H9 (cell line): Measurements from ENCODE around the gene SH3PXD2B. TPM values are rescaled to one million over a fixed set of nuclear protein-coding genes. Genes with fewer than 3 reads are reported as not detected.

Source experiments
- DNase-seq: peaks from one replicate; pipeline ENCODE4 v3.0.0-alpha.2; 2017
- H2AFZ ChIP-seq: one replicate; pipeline ENCODE4 v1.6.1; 2013; ENCODE audit warnings: mild to moderate bottlenecking, low read length, control low read depth, moderate library complexity
- H2AK5ac ChIP-seq: 2 replicates; pipeline ENCODE4 v1.6.1; 2013; ENCODE audit warnings: low read length, control low read depth, mixed read lengths; ENCODE audit not compliant: insufficient read length
- H2BK120ac ChIP-seq: one replicate; pipeline ENCODE4 v1.6.1; 2013; ENCODE audit warnings: low read depth, mild to moderate bottlenecking, low read length, control low read depth, inconsistent platforms; ENCODE audit not compliant: poor library complexity, severe bottlenecking
- H2BK12ac ChIP-seq: 2 replicates; pipeline ENCODE4 v1.6.1; 2013; ENCODE audit warnings: low read length, control low read depth, mixed read lengths, low read depth; ENCODE audit not compliant: insufficient read length
- H2BK15ac ChIP-seq: 2 replicates; pipeline ENCODE4 v1.6.1; 2013; ENCODE audit warnings: low read depth, low read length, control low read depth
- H2BK20ac ChIP-seq: one replicate; pipeline ENCODE4 v1.6.1; 2013; ENCODE audit warnings: low read depth, mild to moderate bottlenecking, low read length, control low read depth, inconsistent platforms; ENCODE audit not compliant: poor library complexity, severe bottlenecking
- H2BK5ac ChIP-seq: 2 replicates; pipeline ENCODE4 v1.6.1; 2013; ENCODE audit warnings: low read length, control low read depth, mixed read lengths; ENCODE audit not compliant: insufficient read length
- H3K14ac ChIP-seq: 2 replicates; pipeline ENCODE4 v1.6.1; 2013; ENCODE audit warnings: low read length, control low read depth; ENCODE audit not compliant: insufficient read depth
- H3K18ac ChIP-seq: 2 replicates; pipeline ENCODE4 v1.6.1; 2013; ENCODE audit warnings: low read depth, mild to moderate bottlenecking, mixed read lengths, low read length, control low read depth; ENCODE audit not compliant: insufficient read length
- H3K23ac ChIP-seq: 2 replicates; pipeline ENCODE4 v1.6.1; 2013; ENCODE audit warnings: low read length, control low read depth, mixed read lengths, low read depth; ENCODE audit not compliant: insufficient read length
- H3K23me2 ChIP-seq: 2 replicates; pipeline ENCODE4 v1.6.1; 2013; ENCODE audit warnings: low read depth, mild to moderate bottlenecking, mixed read lengths, low read length, control low read depth; ENCODE audit not compliant: insufficient read length, poor library complexity, severe bottlenecking
- H3K27ac ChIP-seq: 2 replicates; pipeline ENCODE4 v1.5.1; 2013; ENCODE audit warnings: low read length, control low read depth, mixed read lengths, low read depth; ENCODE audit not compliant: insufficient read length
- H3K27me3 ChIP-seq: 2 replicates; pipeline ENCODE4 v1.6.1; 2013; ENCODE audit warnings: low read length, control low read depth, inconsistent platforms; ENCODE audit not compliant: insufficient read depth
- H3K4ac ChIP-seq: 2 replicates; pipeline ENCODE4 v1.6.1; 2013; ENCODE audit warnings: low read depth, mild to moderate bottlenecking, control low read depth, inconsistent platforms, low read length, moderate library complexity
- H3K4me1 ChIP-seq: 2 replicates; pipeline ENCODE4 v1.6.1; 2013; ENCODE audit warnings: low read length, control low read depth, inconsistent platforms; ENCODE audit not compliant: insufficient read depth
- H3K4me2 ChIP-seq: 2 replicates; pipeline ENCODE4 v1.6.1; 2013; ENCODE audit warnings: low read length, control low read depth, mixed read lengths; ENCODE audit not compliant: insufficient read length, insufficient read depth
- H3K56ac ChIP-seq: 2 replicates; pipeline ENCODE4 v1.6.1; 2013; ENCODE audit warnings: low read depth, mild to moderate bottlenecking, mixed read lengths, low read length, control low read depth; ENCODE audit not compliant: insufficient read length
- H3K79me1 ChIP-seq: 2 replicates; pipeline ENCODE4 v1.6.1; 2013; ENCODE audit warnings: low read depth, mild to moderate bottlenecking, moderate library complexity, low read length, control low read depth, inconsistent platforms; ENCODE audit not compliant: insufficient read depth, poor library complexity, severe bottlenecking
- H3K79me2 ChIP-seq: 2 replicates; pipeline ENCODE4 v1.6.1; 2013; ENCODE audit warnings: low read length, control low read depth, inconsistent platforms; ENCODE audit not compliant: insufficient read depth
- H3K9ac ChIP-seq: 2 replicates; pipeline ENCODE4 v1.6.1; 2013; ENCODE audit warnings: low read length, control low read depth, mixed read lengths; ENCODE audit not compliant: insufficient read length; ENCODE audit errors: extremely low read depth
- H3K9me3 ChIP-seq: one replicate; pipeline ENCODE4 v1.6.1; 2013; ENCODE audit warnings: low read depth, low read length, inconsistent platforms; ENCODE audit not compliant: control insufficient read depth
- H3T11ph ChIP-seq: one replicate; pipeline ENCODE4 v1.6.1; 2013; ENCODE audit warnings: mild to moderate bottlenecking, low read length, control low read depth, inconsistent platforms
- H4K20me1 ChIP-seq: one replicate; pipeline ENCODE4 v1.6.1; 2013; ENCODE audit not compliant: control insufficient read depth, insufficient read length, insufficient read depth
- H4K5ac ChIP-seq: 2 replicates; pipeline ENCODE4 v1.6.1; 2013; ENCODE audit warnings: low read depth, mild to moderate bottlenecking, mixed read lengths, low read length, control low read depth; ENCODE audit not compliant: insufficient read length
- H4K8ac ChIP-seq: replicated peaks from 2 replicates; pipeline ENCODE4 v1.6.1; 2013; ENCODE audit warnings: low read length, control low read depth, mixed read lengths, low read depth; ENCODE audit not compliant: insufficient read length
- H4K91ac ChIP-seq: 2 replicates; pipeline ENCODE4 v1.6.1; 2013; ENCODE audit warnings: low read depth, mild to moderate bottlenecking, moderate library complexity, mixed read lengths, low read length, control low read depth; ENCODE audit not compliant: insufficient read length
- H3K27ac Mint-ChIP-seq, 3 experiments: 2 replicates in 2 of 3; 3 replicates in 1 of 3; pipeline ENCODE4 v1.8.0; 2020 to 2021; ENCODE audit warnings: mixed read lengths in 3 of 3, mild to moderate bottlenecking in 1 of 3, moderate library complexity in 1 of 3
- H3K27me3 Mint-ChIP-seq: 2 replicates; pipeline ENCODE4 v1.8.0; 2021; ENCODE audit warnings: low read depth, mild to moderate bottlenecking, moderate library complexity, mixed read lengths
- H3K36me3 Mint-ChIP-seq, 3 experiments: 2 replicates in 2 of 3; 3 replicates in 1 of 3; pipeline ENCODE4 v1.8.0; 2020 to 2021; ENCODE audit warnings: low read depth in 3 of 3, mixed read lengths in 3 of 3; ENCODE audit not compliant: insufficient read depth in 1 of 3
- H3K4me1 Mint-ChIP-seq, 2 experiments: 2 replicates each; pipeline ENCODE4 v1.8.0; 2020; ENCODE audit warnings: mixed read lengths in 2 of 2
- H3K4me3 Mint-ChIP-seq, 2 experiments: 2 replicates in 1 of 2; 3 replicates in 1 of 2; pipeline ENCODE4 v1.8.0; 2020 to 2021; ENCODE audit warnings: mild to moderate bottlenecking in 2 of 2, mixed read lengths in 2 of 2, moderate library complexity in 1 of 2
- H3K9me3 Mint-ChIP-seq, 2 experiments: 2 replicates in 1 of 2; 3 replicates in 1 of 2; pipeline ENCODE4 v1.8.0; 2020; ENCODE audit warnings: mild to moderate bottlenecking in 2 of 2, mixed read lengths in 2 of 2, moderate library complexity in 1 of 2
- WGBS: extraction: QIAGEN DNeasy Blood & Tissue Kit; methylation state at CpG from one replicate; pipeline ENCODE4 v1.1.7; 2013; ENCODE audit warnings: missing lambda C conversion rate, low lambda C conversion rate, mixed read lengths; ENCODE audit not compliant: insufficient read length; ENCODE audit errors: extremely low coverage; 5-methylcytosine and 5-hydroxymethylcytosine counted together
- total RNA-seq: library from RNA; stranded (reverse); gene quantifications from 2 replicates; pipeline ENCODE4 v1.2.1, GENCODE V29; 2021
- TF ChIP-seq, protein P1 (sequence below): fragments of 200-600 bp; sonication (generic); conservative IDR thresholded peaks from 3 replicates; pipeline ENCODE4 v1.8.0; 2021; ENCODE audit warnings: antibody characterized with exemption, mild to moderate bottlenecking

SH3PXD2B gene
- total RNA-seq, 1 experiment from 2014 or later: 49.0 TPM

DNA sequence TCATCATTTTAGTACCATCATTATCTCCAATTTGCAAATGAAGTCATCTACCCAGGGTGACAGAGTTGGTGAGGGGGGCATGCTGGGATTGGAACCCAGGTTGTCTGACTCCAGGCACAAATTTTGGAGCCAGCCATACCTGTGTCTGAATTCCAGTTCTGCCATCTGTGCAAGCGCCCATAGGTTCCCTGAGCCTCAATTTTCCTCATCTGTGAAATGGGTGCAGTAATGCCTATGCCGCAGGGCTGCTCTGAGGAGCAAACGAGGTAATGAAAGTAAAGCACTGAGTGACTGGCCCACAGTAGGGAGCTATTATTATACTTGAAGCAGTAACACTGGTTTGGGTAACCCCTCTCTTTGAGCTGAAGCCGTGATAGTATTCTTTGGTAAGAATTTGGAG, 49.6 kb downstream of the SH3PXD2B start:
- H2BK12ac ChIP-seq: no peak overlapping the region
- H2BK15ac ChIP-seq: no peak overlapping the region
- no peak overlapping the region for H3K18ac ChIP-seq
- Mint-ChIP-seq H3K36me3 (peaks cover 34 to 45% (median 39%) of the 10 kb centered on the region in 3 experiments), H3K27ac (peak overlapping the region in 1 of 3 experiments; percentile 31; a peak in 1 of 7 replicates), H3K9me3 (no peaks in the 10 kb centered on the region), H3K4me1 (peaks cover 36 to 39% of the 10 kb centered on the region in 2 experiments), H3K4me3 (no peak overlapping the region), H3K27me3 (no peaks in the 10 kb centered on the region)
- no peaks in the 10 kb centered on the region for H3K9me3 ChIP-seq
- H3K14ac ChIP-seq: no peak overlapping the region
- H3K79me1 ChIP-seq: no peaks in the 10 kb centered on the region
- H2AFZ ChIP-seq: no peak overlapping the region
- peaks cover 7% of the 10 kb centered on the region; the same call in 1 of the 2 replicates for H3K4me1 ChIP-seq
- H3K27me3 ChIP-seq: no peaks in the 10 kb centered on the region
- no peak overlapping the region for H4K5ac ChIP-seq
- no peak overlapping the region for H3K4ac ChIP-seq
- H3K79me2 ChIP-seq: no peaks in the 10 kb centered on the region
- H3K27ac ChIP-seq: no peak overlapping the region
- H3K9ac ChIP-seq: no peak overlapping the region
- no peak overlapping the region for H3K56ac ChIP-seq
- WGBS: no CpG with 5 or more reads among the region's 4 CpGs
- TF ChIP-seq, protein P1, sequence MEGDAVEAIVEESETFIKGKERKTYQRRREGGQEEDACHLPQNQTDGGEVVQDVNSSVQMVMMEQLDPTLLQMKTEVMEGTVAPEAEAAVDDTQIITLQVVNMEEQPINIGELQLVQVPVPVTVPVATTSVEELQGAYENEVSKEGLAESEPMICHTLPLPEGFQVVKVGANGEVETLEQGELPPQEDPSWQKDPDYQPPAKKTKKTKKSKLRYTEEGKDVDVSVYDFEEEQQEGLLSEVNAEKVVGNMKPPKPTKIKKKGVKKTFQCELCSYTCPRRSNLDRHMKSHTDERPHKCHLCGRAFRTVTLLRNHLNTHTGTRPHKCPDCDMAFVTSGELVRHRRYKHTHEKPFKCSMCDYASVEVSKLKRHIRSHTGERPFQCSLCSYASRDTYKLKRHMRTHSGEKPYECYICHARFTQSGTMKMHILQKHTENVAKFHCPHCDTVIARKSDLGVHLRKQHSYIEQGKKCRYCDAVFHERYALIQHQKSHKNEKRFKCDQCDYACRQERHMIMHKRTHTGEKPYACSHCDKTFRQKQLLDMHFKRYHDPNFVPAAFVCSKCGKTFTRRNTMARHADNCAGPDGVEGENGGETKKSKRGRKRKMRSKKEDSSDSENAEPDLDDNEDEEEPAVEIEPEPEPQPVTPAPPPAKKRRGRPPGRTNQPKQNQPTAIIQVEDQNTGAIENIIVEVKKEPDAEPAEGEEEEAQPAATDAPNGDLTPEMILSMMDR: no peak
- H2BK120ac ChIP-seq: no peak overlapping the region
- H4K8ac ChIP-seq: no peak overlapping the region
- no peaks in the 10 kb centered on the region for H3K23me2 ChIP-seq
- no peak overlapping the region for H2AK5ac ChIP-seq
- H2BK5ac ChIP-seq: no peak overlapping the region
- H3K23ac ChIP-seq: no peak overlapping the region
- DNase-seq: no peak
- H3T11ph ChIP-seq: no peak overlapping the region
- H2BK20ac ChIP-seq: no peak overlapping the region
- H4K91ac ChIP-seq: no peak overlapping the region
- H4K20me1 ChIP-seq: no peaks in the 10 kb centered on the region
- H3K4me2 ChIP-seq: no peak overlapping the region
